Activated gamma-delta T cell treated with anti-CD3 and anti-CD28 coated beads, Interleukin-2, amount 50 U/mL, for 16 hours (primary cell): ENCODE data around the gene SCAPER.
"Not testable (repeated sequence)": the region's sequence is repeated elsewhere in the genome, so short reads cannot be mapped to it uniquely, and the experiment has no call there.

ENCODE experiments used
- DNase-seq: peaks from one replicate; pipeline ENCODE4 v3.0.0-alpha.2; 2020; ENCODE audit warnings: low read depth

The SCAPER gene

GRCh38 chr15:76572983-76573314 is 332.2 kb downstream of the SCAPER start:
- no peak for DNase-seq

DNA sequence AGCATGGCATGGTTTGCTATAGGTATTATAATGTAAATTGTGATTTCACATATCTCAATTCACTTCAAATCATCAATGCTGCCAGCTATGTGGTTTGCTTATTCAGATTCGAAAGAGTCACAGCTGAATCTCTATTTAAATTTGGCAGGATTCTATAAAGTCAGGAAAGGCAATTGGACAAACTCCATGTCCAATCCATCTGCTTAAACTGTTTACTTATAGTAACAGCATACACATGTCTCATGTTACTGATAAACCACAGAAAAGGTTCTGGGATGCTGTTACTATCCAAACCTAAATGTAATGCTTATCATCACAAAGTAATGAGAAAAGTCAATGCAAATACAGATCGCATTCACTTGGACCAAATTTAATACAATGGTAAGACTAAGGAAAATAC is 338.9 kb downstream of the SCAPER start:
- DNase-seq = no peak

- no peak for DNase-seq
Measured at GRCh38 chr15:76565366-76565765, 339.8 kb downstream of the SCAPER start.

DNA sequence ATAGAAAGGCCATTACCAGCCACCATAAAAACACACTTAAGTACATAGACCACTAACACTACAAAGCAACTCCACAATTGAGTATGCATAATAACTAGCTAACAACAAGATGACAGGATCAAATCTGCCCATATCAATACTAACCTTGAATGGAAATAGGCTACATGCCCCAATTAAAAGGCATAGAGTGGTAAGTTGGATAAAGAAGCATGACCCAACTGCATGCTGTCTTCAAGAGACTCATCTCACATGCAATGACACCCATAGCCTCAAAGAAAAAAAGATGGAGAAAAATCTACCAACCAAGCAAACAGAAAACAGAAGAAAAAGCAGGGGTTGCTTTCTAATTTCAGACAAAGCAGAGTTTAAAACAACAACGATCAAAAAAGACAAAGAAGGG is 349.9 kb downstream of the SCAPER start:
- no peak for DNase-seq

GRCh38 chr15:76553564-76553963 is 351.6 kb downstream of the SCAPER start:
- no peak for DNase-seq

GRCh38 chr15:76553102-76553501 is 352.0 kb downstream of the SCAPER start:
- DNase-seq = no peak

- DNase-seq = no peak
Measured at GRCh38 chr15:76546805-76547204, 358.3 kb downstream of the SCAPER start.

DNA sequence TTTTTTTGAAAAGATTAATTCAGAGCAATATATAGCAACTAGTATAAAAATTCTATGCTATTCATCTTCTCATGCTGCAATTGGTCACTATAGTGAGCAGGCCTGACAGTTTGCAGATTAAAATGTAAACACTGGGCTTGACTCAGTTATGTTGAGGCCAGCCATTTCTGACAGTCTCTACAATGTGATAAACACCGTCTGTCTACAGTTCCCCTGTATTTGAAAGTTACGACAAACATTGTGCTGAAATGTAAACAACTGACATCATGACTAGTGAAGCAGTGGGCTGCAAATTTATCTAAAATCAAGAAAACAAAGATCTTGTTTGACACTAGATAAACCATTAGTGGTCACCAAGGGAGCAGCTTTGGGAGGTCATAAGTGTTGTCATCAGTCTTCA is 371.1 kb downstream of the SCAPER start:
- DNase-seq = no peak

DNA sequence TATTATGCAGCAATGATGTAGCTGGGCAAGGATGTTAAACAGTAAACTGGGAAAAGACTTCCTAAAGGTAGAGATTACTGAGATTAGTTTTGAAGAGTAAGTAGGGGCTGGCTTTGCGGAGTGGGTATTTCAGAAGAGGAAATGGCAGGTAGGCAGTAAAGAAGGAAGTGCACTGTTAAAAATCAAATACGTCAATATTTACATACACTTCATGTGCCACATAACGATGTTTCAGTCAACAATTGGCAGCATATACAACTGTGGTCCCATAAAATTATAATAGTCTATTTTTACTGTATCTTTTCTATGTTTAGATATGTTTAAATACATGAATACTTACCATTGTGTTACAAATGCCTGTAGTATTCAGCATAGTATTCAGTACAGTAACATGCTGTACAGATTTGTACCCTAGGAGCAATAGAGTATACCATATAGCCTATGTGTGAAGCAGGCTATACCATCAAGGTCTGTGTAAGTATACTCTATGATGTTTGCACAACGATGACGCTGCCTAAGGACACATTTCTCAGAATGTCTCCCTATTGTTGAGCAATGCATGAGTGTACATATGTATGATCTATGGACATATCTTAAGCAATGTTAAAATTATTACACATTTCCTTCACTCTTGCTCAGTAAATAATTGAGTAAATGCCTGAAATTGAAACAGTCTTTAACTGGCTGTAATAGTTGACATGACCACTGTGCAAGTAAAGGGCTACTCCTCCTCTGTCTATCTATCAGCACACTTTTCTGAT is 371.9 kb downstream of the SCAPER start:
- no peak for DNase-seq

DNA sequence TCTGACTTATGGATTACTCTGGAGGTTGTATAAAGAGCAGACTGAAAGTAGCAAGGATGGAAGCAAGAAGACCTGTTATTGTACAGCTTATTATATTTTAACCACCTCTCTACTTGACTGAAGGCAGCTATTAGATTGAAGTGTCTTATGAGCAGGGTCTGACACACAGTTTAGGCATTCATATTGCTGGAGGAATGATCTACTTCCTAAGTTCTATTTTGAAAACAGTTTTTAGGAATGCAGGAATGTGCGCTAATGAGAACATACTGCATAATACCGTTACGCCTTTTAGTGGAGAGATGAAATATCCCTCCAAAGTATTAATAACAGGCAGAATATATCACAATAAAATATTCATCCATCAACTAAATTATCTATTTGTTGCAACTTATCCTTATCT is 375.2 kb downstream of the SCAPER start:
- no peak for DNase-seq

DNA sequence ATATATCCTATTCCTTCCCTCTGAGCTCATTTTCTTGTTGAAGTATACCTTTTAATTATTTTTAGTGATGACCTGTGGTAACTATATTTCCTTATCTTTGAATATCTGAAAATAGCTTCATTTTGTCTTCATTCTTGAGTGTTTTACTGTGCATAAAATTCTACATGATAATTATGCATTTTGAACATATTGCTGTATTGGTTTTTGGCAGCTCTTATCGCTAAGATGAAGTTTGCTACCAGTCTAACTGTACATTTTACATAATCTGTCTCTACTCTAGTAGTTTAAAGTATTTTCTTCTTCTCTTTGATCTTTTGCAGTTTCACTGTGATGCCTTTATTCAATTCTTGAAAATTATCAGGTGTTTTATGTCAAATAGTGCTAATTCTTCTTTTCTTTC is 379.0 kb downstream of the SCAPER start:
- no peak for DNase-seq

DNA sequence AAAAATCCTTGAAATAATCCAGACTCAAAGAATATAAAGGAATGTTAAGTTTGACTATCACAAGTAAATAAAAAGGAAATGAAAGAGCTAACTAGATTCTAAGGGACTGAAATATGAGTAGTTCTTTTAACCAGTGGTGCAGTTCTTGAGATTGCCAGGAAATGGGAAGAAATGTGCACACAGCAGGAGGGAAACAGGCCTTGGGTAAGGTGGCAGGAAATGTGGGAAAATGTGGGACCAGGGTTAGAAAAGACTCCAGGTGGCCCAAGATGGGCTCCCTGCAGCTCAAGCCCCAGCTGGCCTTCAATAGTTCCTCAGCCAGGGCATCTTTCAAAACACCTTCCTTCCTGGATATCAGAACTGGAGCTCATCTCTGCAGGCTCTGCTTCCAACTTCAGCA is 387.2 kb downstream of the SCAPER start:
- no peak for DNase-seq

DNA sequence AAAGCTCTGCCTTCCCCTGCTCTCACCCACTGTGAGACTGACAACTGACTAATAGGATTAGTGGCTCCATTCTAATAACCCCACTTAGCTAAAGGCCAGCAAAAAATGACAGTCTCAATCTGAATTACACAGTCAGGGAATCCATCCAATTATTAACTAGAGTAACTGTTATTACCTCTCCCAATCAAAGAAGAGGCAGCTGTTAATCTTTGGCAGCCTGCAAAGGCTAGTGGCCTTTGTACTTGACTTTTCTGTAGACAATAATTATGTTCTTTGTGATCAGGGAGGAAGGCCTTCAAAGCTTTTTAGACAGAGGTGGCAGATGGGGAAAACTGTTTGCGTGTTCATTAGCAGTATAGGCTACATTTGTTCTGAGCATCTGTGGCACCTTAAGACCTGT is 390.9 kb downstream of the SCAPER start:
- no peak for DNase-seq

- no peak for DNase-seq
Measured at GRCh38 chr15:76512971-76513370, 392.2 kb downstream of the SCAPER start.

DNA sequence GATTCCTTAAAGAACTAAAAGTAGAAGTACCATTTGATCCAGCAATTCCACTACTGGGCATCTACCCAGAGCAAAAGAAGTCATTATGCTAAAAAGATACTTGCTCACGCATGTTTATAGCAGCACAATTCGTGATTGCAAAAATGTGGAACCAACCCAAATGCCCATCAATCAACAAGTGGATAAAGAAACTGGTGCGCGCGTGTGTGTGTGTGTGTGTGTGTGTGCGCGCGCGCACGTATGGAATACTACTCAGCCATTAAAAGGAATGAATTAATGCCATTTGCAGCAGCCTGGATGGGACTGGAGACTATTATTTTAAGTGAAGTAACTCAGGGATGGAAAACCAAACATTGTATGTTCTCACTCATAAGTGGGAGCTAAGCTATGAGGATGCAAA is 394.5 kb downstream of the SCAPER start:
- DNase-seq = not testable (repeated sequence)

GRCh38 chr15:76503804-76504203 is 401.3 kb downstream of the SCAPER start:
- DNase-seq = no peak

GRCh38 chr15:76503121-76503520 is 402.0 kb downstream of the SCAPER start:
- DNase-seq = no peak

DNA sequence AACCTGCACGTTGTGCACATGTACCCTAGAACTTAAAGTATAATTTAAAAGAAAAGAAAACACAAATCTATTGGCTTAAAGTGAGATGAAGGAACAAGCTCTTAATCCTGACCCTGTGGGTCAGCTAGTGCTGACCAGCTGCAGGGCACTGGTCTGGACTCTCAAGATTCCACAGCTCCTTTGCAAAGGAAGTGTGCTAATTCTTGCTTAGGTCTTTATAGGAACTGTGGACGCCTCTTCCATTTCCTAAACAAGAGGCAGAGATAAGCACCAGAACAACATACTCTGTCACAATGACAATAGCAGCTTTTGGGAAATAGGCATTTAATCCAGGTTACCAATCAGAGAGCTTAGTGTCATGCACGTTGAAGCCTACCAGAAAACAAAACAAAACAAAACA is 402.5 kb downstream of the SCAPER start:
- DNase-seq = no peak

DNA sequence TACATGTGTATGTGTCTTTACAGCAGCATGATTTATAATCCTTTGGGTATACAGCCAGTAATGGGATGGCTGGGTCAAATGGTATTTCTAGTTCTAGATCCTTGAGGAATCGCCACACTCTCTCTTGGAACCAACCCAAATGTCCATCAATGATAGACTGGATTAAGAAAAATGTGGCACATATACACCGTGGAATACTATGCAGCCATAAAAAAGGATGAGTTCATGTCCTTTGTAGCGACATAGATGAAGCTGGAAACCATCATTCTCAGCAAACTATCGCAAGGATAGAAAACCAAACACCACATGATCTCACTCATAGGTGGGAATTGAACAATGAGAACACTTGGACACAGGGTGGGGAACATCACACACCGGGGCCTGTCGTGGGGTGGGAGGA is 403.0 kb downstream of the SCAPER start:
- not testable (repeated sequence) for DNase-seq

- DNase-seq = no peak
Measured at GRCh38 chr15:76501726-76502125, 403.4 kb downstream of the SCAPER start.

DNA sequence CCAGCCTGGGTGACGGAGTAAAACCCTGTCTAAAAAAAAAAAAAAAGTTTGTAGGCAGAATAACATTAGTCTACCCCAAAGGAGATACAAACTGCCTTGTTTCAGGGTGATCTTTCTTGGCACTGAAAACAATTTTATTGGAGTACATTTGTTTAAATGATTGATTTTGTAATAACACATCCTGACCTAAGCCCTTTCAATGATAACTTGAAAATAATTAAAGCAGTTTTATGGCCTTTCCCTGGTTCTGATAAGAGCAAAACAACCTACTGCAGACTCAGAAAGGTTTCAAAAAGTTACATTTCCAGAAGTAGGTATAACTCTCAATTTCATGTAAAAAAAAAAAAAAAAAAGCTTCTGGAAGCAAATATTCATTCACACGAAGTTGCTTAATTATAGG is 404.1 kb downstream of the SCAPER start:
- no peak for DNase-seq

DNA sequence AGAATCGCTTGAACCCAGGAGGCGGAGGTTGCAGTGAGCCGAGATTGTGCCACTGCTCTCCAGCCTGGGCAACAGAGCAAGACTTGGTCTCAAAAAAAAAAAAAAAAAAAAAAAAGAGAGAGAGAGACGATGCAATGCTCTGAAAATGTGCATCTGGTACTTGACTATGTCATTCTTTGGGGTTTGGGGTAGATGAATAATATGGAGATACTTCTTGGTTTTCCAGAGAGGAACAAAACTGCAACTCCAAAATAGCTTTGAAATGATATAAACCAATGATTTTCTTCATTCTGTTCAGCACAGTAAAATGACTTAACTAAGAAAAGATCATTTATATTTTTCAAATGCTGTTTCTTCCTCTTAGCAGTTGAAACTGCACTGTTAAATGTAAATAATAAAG is 409.7 kb downstream of the SCAPER start:
- no peak for DNase-seq

- no peak for DNase-seq
Measured at GRCh38 chr15:76492538-76492937, 412.6 kb downstream of the SCAPER start.

DNA sequence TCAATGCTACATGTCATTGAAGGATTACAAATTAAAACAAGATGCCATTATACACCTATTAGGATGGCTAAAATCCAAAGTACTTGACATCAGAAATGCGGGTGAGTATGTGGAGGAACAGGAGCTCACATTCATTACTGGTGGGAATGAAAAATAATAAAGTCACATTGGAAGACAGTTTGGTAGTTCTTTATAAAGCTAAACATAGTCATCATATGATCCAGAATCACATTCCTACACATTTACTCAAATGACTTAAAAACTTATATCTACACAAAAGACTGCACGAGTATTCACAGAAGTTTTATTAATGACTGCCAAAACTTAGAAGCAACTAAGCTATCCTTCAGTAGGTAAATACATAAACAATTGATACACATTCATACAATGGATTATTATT is 421.4 kb downstream of the SCAPER start:
- no peak for DNase-seq

GRCh38 chr15:76483018-76483417 is 422.1 kb downstream of the SCAPER start:
- no peak for DNase-seq
